A673 (cell line): ENCODE data around the gene SENP7. TPM values are rescaled to one million over a fixed set of nuclear protein-coding genes. Genes with fewer than 3 reads are reported as not detected.

Experiments used
- BruUV-seq: library from RNA; stranded (reverse); fragments of 400-500 nt; replicated peaks from 2 replicates; lab custom pipeline; 2021; lab: Mats Ljungman, UMichigan
- CTCF ChIA-PET: fragments of 300-600 bp; sonication (Branson Sonifier 250); formaldehyde crosslinking; loops from one replicate; lab custom pipeline; 2022; ENCODE audit warnings: antibody characterized with exemption; lab: Charles Lee
- POLR2A ChIA-PET: fragments of 300-600 bp; sonication (Branson Sonifier 250); formaldehyde crosslinking; loops from one replicate; lab custom pipeline; 2022; ENCODE audit warnings: antibody characterized with exemption; ENCODE audit not compliant: low non-redundant PET; lab: Charles Lee
- DNase-seq: peaks from one replicate; pipeline ENCODE4 v3.0.0-alpha.2; 2015; ENCODE audit warnings: low spot score
- H3K27ac ChIP-seq: fragments of 200-600 bp; sonication (generic); 2 replicates; pipeline ENCODE4 v1.5.1; 2016; ENCODE audit warnings: mixed run types, low read depth, mild to moderate bottlenecking, mixed read lengths, antibody characterized with exemption, low read length; ENCODE audit not compliant: poor library complexity, severe bottlenecking
- H3K27me3 ChIP-seq: fragments of 200-600 bp; sonication (generic); replicated peaks from 2 replicates; pipeline ENCODE4 v1.6.1; 2017; ENCODE audit warnings: mixed run types, low read depth, mild to moderate bottlenecking, mixed read lengths, antibody characterized with exemption, low read length; ENCODE audit not compliant: insufficient read depth, poor library complexity
- H3K36me3 ChIP-seq: fragments of 200-600 bp; sonication (generic); 2 replicates; pipeline ENCODE4 v1.6.1; 2016; ENCODE audit warnings: mixed run types, mild to moderate bottlenecking, mixed read lengths, antibody characterized with exemption, low read length; ENCODE audit not compliant: insufficient read depth, poor library complexity, severe bottlenecking
- H3K4me1 ChIP-seq: fragments of 200-600 bp; sonication (generic); 2 replicates; pipeline ENCODE4 v1.6.1; 2017; ENCODE audit warnings: mixed run types, mild to moderate bottlenecking, mixed read lengths, antibody characterized with exemption, low read length; ENCODE audit not compliant: insufficient read depth, poor library complexity, severe bottlenecking
- H3K4me3 ChIP-seq: fragments of 200-600 bp; sonication (generic); 2 replicates; pipeline ENCODE4 v1.5.1; 2016; ENCODE audit warnings: low read depth, mixed run types, mild to moderate bottlenecking, mixed read lengths, low read length; ENCODE audit not compliant: poor library complexity, severe bottlenecking
- H3K9me3 ChIP-seq: fragments of 200-600 bp; sonication (generic); 2 replicates; pipeline ENCODE4 v1.6.1; 2016; ENCODE audit warnings: mixed run types, low read depth, mild to moderate bottlenecking, mixed read lengths, antibody characterized with exemption, low read length; ENCODE audit not compliant: poor library complexity, severe bottlenecking
- CTCF ChIP-seq: fragments of 300-800, 200-600 bp; sonication (generic); conservative IDR thresholded peaks from 2 replicates; pipeline ENCODE4 v1.5.1; 2017; ENCODE audit warnings: low read depth, mild to moderate bottlenecking, antibody characterized with exemption, low read length, moderate library complexity, mixed read lengths
- EZH2 ChIP-seq: fragments of 200-600 bp; sonication (generic); IDR thresholded peaks from 2 replicates; pipeline ENCODE4 v1.6.1; 2017; ENCODE audit warnings: borderline replicate concordance, low read depth, mild to moderate bottlenecking, mixed read lengths, antibody characterized with exemption, low read length; ENCODE audit not compliant: poor library complexity, severe bottlenecking
- intact Hi-C: fragments of 100-400 bp; cut with micrococcal nuclease; formaldehyde crosslinking; loops from one replicate; pipeline ENCODE4 v1.10.0; 2022; ENCODE audit not compliant: unreplicated experiment
- total RNA-seq: library from RNA; stranded (reverse); gene quantifications from 2 replicates; pipeline ENCODE4 v1.2.3, GENCODE V29; 2021

SENP7 gene
- total RNA-seq, 1 experiment from 2014 or later: 10.2 TPM

- POLR2A ChIA-PET: no interaction called here
- BruUV-seq: no TSS peak
- CTCF ChIA-PET: no interaction called here
- Histone ChIP-seq H3K4me3 (no peak overlapping the region), H3K36me3 (no peaks in the 10 kb centered on the region), H3K27ac (no peak overlapping the region), H3K27me3 (no peaks in the 10 kb centered on the region), H3K4me1 (no peaks in the 10 kb centered on the region), H3K9me3 (no peaks in the 10 kb centered on the region)
- no peak for DNase-seq
- intact Hi-C loops: no loop called here
- TF ChIP-seq CTCF: no peak
- no peak for TF ChIP-seq EZH2
These were observed 172.4 kb downstream of the SENP7 start for GRCh38 chr3:101340591-101340990.

GRCh38 chr3:101333883-101334282 lies 179.1 kb downstream of the SENP7 start:
- BruUV-seq: no TSS peak
- Histone ChIP-seq H3K27ac (no peak overlapping the region), H3K4me1 (no peaks in the 10 kb centered on the region)

GRCh38 chr3:101329016-101329673 lies 183.9 kb downstream of the SENP7 start:
- Histone ChIP-seq H3K27me3 (no peaks in the 10 kb centered on the region), H3K27ac (no peak overlapping the region), H3K4me3 (no peak overlapping the region), H3K36me3 (no peaks in the 10 kb centered on the region), H3K9me3 (no peaks in the 10 kb centered on the region), H3K4me1 (no peaks in the 10 kb centered on the region)
- no peak for TF ChIP-seq EZH2
- no peak for TF ChIP-seq CTCF
- ChIA-PET POLR2A (no interaction called here), CTCF (no interaction called here)
- no TSS peak for BruUV-seq
- no peak for DNase-seq
- intact Hi-C loops: no loop called here

More at GRCh38 chr3:101333883-101334282, 179.1 kb downstream of the SENP7 start:
- Histone ChIP-seq H3K36me3 (no peaks in the 10 kb centered on the region), H3K4me3 (no peak overlapping the region), H3K9me3 (no peaks in the 10 kb centered on the region), H3K27me3 (no peaks in the 10 kb centered on the region)
- no peak for DNase-seq
- TF ChIP-seq EZH2: no peak
- TF ChIP-seq CTCF: no peak
- ChIA-PET CTCF (no interaction called here), POLR2A (no interaction called here)
- intact Hi-C loops: no loop called here
